ENCODE measurements around the gene DMBX1. TPM values are rescaled to one million over a fixed set of nuclear protein-coding genes. Genes with fewer than 3 reads are reported as not detected.

The DMBX1 gene
- total RNA-seq, 1 donor from 2014 or later = not detected

DNA sequence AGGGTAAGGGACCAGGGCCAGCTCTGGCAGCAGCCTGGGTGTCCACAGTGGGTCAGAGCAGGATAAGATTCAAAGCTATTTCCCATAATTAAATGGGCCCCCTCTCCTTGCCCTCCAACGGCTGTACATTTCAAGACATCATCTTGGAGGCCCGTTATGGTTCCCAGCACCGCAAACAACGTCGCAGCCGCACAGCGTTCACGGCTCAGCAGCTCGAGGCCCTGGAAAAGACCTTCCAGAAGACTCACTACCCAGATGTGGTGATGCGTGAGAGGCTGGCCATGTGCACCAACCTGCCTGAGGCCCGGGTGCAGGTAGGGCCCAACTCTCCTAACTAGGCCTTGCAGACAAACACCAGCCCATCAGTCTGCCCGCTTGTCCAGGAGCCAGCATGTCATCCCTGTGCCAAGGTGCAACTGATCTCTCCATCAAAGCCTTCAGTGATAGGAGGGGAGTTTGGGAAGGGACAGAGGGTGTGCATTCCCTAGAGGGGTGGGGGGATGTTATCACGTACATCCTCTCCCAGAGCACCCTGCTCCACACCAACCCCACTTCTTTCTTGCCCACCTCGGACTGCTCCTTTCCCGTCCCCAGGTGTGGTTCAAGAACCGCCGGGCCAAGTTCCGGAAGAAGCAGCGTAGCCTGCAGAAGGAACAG, 20.8 kb downstream of the DMBX1 start:
- Histone ChIP-seq H3K27me3 (no peaks in the 10 kb centered on the region), H3K27ac (no peak overlapping the region), H3K4me1 (no peaks in the 10 kb centered on the region), H3K9me3 (no peaks in the 10 kb centered on the region), H3K36me3 (no peaks in the 10 kb centered on the region), H3K4me3 (no peak overlapping the region)
- no peak for DNase-seq (ENCODE audit: low spot score in 2 of 2)
- intact Hi-C loops (cut with DNase I) = no loop called here
- TF ChIP-seq, protein P1, sequence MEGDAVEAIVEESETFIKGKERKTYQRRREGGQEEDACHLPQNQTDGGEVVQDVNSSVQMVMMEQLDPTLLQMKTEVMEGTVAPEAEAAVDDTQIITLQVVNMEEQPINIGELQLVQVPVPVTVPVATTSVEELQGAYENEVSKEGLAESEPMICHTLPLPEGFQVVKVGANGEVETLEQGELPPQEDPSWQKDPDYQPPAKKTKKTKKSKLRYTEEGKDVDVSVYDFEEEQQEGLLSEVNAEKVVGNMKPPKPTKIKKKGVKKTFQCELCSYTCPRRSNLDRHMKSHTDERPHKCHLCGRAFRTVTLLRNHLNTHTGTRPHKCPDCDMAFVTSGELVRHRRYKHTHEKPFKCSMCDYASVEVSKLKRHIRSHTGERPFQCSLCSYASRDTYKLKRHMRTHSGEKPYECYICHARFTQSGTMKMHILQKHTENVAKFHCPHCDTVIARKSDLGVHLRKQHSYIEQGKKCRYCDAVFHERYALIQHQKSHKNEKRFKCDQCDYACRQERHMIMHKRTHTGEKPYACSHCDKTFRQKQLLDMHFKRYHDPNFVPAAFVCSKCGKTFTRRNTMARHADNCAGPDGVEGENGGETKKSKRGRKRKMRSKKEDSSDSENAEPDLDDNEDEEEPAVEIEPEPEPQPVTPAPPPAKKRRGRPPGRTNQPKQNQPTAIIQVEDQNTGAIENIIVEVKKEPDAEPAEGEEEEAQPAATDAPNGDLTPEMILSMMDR (IDR thresholded peaks at IDR 0.05) = no peak

DNA sequence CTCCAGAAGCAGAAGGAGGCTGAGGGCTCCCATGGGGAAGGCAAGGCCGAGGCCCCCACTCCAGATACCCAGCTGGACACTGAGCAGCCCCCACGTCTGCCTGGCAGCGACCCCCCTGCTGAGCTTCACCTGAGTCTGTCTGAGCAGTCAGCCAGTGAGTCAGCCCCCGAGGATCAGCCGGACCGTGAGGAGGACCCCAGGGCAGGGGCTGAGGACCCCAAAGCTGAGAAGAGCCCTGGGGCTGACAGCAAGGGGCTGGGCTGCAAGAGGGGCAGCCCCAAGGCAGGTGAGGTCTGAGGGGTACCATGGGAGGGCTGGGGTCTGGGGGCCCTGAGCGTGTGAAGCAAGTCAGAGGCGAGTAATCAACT, 21.3 kb downstream of the DMBX1 start:
- H3K27me3 ChIP-seq = no peaks in the 10 kb centered on the region
- H3K9me3 ChIP-seq = no peaks in the 10 kb centered on the region
- DNase-seq (ENCODE audit: low spot score in 2 of 2) = no peak
- no peak overlapping the region for H3K27ac ChIP-seq
- TF ChIP-seq, protein P1 (IDR thresholded peaks at IDR 0.05) = no peak
- no peaks in the 10 kb centered on the region for H3K4me1 ChIP-seq
- H3K36me3 ChIP-seq = no peaks in the 10 kb centered on the region
- H3K4me3 ChIP-seq = no peak overlapping the region
- intact Hi-C loops (cut with DNase I) = no loop called here

DNA sequence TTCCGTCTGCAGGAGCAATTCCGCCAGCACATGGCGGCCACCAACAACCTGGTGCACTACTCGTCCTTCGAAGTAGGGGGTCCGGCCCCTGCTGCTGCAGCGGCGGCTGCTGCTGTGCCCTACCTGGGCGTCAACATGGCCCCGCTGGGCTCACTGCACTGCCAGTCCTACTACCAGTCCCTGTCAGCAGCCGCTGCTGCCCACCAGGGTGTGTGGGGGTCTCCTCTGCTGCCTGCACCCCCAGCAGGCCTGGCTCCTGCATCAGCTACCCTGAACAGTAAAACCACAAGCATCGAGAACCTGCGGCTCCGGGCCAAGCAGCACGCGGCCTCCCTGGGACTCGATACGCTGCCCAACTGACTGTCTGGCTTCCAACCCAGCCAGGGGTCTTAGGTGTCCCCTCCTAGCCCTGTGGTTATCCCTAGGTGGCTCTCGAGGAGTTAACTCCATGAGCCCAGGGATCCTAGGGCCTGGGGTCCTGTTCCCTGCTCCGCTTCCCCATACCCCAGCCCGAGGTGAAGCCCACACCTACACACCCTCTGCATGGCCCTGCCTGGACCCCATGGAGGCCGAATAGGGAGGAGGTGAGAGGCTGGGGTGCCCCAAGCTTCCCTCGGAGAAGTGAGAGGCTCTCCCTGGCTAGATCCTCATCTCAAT, 22.6 kb downstream of the DMBX1 start:
- Histone ChIP-seq H3K27me3 (no peaks in the 10 kb centered on the region), H3K4me3 (no peak overlapping the region), H3K36me3 (no peaks in the 10 kb centered on the region), H3K27ac (no peak overlapping the region), H3K9me3 (no peaks in the 10 kb centered on the region), H3K4me1 (no peaks in the 10 kb centered on the region)
- no peak for DNase-seq (ENCODE audit: low spot score in 2 of 2)
- TF ChIP-seq, protein P1 (IDR thresholded peaks at IDR 0.05) = no peak
- intact Hi-C loops (cut with DNase I) = no loop called here

DNA sequence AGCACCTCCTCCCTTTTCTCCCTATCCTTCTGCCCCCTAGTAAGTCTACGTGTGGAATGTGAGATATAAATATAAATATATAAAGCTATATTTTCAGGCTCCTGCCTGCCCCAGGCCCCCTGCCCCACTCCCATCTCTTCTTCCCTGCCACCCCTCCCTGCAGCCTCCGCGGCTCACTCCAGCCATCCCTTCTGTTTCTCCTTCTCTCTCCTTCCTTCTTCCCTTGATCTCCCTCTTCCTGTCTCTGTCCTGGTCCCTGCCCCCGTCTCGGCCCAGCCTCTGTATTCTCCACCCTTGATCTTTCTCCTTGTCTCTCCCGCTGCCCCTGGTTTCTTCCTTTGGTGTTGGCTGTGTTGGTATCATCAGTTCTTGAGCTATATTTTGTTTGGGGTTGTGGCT, 23.2 kb downstream of the DMBX1 start:
- TF ChIP-seq, protein P1 (IDR thresholded peaks at IDR 0.05) = no peak
- intact Hi-C loops (cut with DNase I) = no loop called here
- DNase-seq (ENCODE audit: low spot score in 2 of 2) = no peak

DNA sequence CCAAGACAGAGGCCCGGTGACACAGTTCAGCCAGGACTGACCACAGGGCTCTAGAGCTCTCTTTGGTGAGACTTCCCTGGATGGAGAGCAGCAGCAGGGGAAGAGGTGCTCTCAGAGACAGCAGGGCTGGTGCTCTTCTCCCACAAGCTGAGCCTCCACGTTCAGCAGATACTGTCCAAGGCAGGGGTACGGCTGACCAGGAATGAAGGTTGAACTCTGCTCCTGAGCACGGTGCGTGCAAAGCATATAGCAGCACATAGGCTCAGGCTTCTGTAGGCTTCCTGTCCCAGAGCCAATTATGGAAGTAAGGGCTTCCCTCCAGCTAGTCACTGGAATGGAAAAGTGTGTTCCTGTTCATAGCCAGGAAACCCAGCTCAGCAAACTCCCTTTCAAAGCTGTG, 23.9 kb downstream of the DMBX1 start:
- Histone ChIP-seq H3K36me3 (no peaks in the 10 kb centered on the region), H3K4me3 (no peak overlapping the region), H3K9me3 (no peaks in the 10 kb centered on the region), H3K27me3 (no peaks in the 10 kb centered on the region), H3K4me1 (no peaks in the 10 kb centered on the region), H3K27ac (no peak overlapping the region)
- intact Hi-C loops (cut with DNase I) = no loop called here
- no peak for DNase-seq (ENCODE audit: low spot score in 2 of 2)
- TF ChIP-seq, protein P1 (IDR thresholded peaks at IDR 0.05) = no peak

More for the DNA sequence above, 23.2 kb downstream of the DMBX1 start:
- no peaks in the 10 kb centered on the region for H3K36me3 ChIP-seq
- H3K27ac ChIP-seq = no peak overlapping the region
- H3K27me3 ChIP-seq = no peaks in the 10 kb centered on the region
- no peaks in the 10 kb centered on the region for H3K4me1 ChIP-seq
- no peak overlapping the region for H3K4me3 ChIP-seq
- H3K9me3 ChIP-seq = no peaks in the 10 kb centered on the region
